Measurements from ENCODE around the gene CA10. TPM values are rescaled to one million over a fixed set of nuclear protein-coding genes. Genes with fewer than 3 reads are reported as not detected.

The CA10 gene
- total and polyA plus RNA-seq, 2 experiments from 2014 or later, result 0.92 to 1.5 TPM

- TF ChIP-seq ZNF462 (CRISPR knock-in tag; IDR thresholded peaks at IDR 0.05), result no peak
Measured at GRCh38 chr17:51617986-51618385, 540.5 kb downstream of the CA10 start (continued).

GRCh38 chr17:51613255-51613654 is 545.3 kb downstream of the CA10 start:
- no peaks in the 10 kb centered on the region for H3K4me1 ChIP-seq (ENCODE audit: insufficient read depth)
- no peaks in the 10 kb centered on the region for H3K27me3 ChIP-seq (ENCODE audit: insufficient read depth)
- H2AFZ ChIP-seq, result no peak overlapping the region
- TF ChIP-seq NANOG (IDR thresholded peaks at IDR 0.05; ENCODE audit: borderline replicate concordance), result no peak
- no peak for TF ChIP-seq REST (IDR thresholded peaks at IDR 0.05; ENCODE audit: unreplicated experiment)
- no peak for TF ChIP-seq ZNF331 (CRISPR knock-in tag; IDR thresholded peaks at IDR 0.05; ENCODE audit: low read depth)
- TF ChIP-seq CREB1 (CRISPR knock-in tag; IDR thresholded peaks at IDR 0.05; ENCODE audit: low read depth), result no peak
- H3K4me2 ChIP-seq, result no peak overlapping the region
- H3K4me3 ChIP-seq, result no peak overlapping the region
- Mint-ChIP-seq H3K4me1 (peaks cover 8% of the 10 kb centered on the region), H3K36me3 (ENCODE audit: low read depth) (0 out of 3 replicates have a peak, but pooled peaks cover 2% of the 10 kb centered on the region), H3K27ac (no peak overlapping the region), H3K9me3 (peaks cover 7% of the 10 kb centered on the region; the same call in 1 of the 3 replicates), H3K27me3 (ENCODE audit: insufficient read depth, low read depth, poor library complexity) (peaks cover 2% of the 10 kb centered on the region), H3K4me3 (no peak overlapping the region)
- H3K27ac ChIP-seq (ENCODE audit: low read depth), result no peak overlapping the region
- no peaks in the 10 kb centered on the region for H4K20me1 ChIP-seq (replicated peaks; ENCODE audit: insufficient read depth)
- H3F3A ChIP-seq (replicated peaks; ENCODE audit: low read depth), result no peaks in the 10 kb centered on the region
- DNase-seq (ENCODE audit: low spot score) (no peak), ATAC-seq (no peak)
- H3K36me3 ChIP-seq (ENCODE audit: insufficient read depth), result no peaks in the 10 kb centered on the region
- H3K9me2 ChIP-seq (ENCODE audit: insufficient read depth), result no peaks in the 10 kb centered on the region
- no peaks in the 10 kb centered on the region for H3K79me2 ChIP-seq (replicated peaks; ENCODE audit: insufficient read depth)

Data from GM23338 (cell line).